RWPE2 (cell line): ENCODE data around the gene IL17REL.

Experiments used
- ATAC-seq: fragments of 200-7000 bp; cut with Tn5 transposase; 3 replicates; pipeline ENCODE4 v1.9.1; 2021; ENCODE audit warnings: low read depth
- DNase-seq: peaks from one replicate; pipeline ENCODE4 v3.0.0-alpha.2; 2020; ENCODE audit warnings: low spot score
- H3K27ac ChIP-seq: fragments of 450-650 bp; 2 replicates; pipeline ENCODE4 v1.5.1; 2017; ENCODE audit warnings: mild to moderate bottlenecking; ENCODE audit not compliant: poor library complexity, severe bottlenecking
- H3K27me3 ChIP-seq: fragments of 250-450 bp; sonication (Bioruptor Pico); 2 replicates; pipeline ENCODE4 v1.5.1; 2021; ENCODE audit warnings: mild to moderate bottlenecking, moderate library complexity; ENCODE audit not compliant: insufficient read depth, poor library complexity, severe bottlenecking
- H3K36me3 ChIP-seq: fragments of 250-450 bp; sonication (Bioruptor Pico); 2 replicates; pipeline ENCODE4 v1.5.1; 2020; ENCODE audit warnings: low read depth, mild to moderate bottlenecking, moderate library complexity
- H3K4me1 ChIP-seq: fragments of 250-450 bp; sonication (Bioruptor Pico); 2 replicates; pipeline ENCODE4 v1.5.1; 2021; ENCODE audit warnings: mild to moderate bottlenecking, moderate library complexity; ENCODE audit not compliant: insufficient read depth, poor library complexity, severe bottlenecking
- H3K4me3 ChIP-seq: fragments of 250-450 bp; sonication (Bioruptor Pico); 2 replicates; pipeline ENCODE4 v1.5.1; 2021; ENCODE audit warnings: mild to moderate bottlenecking, moderate library complexity; ENCODE audit not compliant: severe bottlenecking
- H3K9me3 ChIP-seq: fragments of 250-450 bp; sonication (Bioruptor Pico); 2 replicates; pipeline ENCODE4 v1.5.1; 2021; ENCODE audit warnings: mild to moderate bottlenecking, moderate library complexity; ENCODE audit not compliant: severe bottlenecking
- TF ChIP-seq, protein P1 (sequence below): fragments of 450-650 bp; IDR thresholded peaks from one replicate; pipeline ENCODE4 v1.5.1; 2017; ENCODE audit warnings: mild to moderate bottlenecking, moderate library complexity; ENCODE audit not compliant: poor library complexity, severe bottlenecking

The IL17REL gene

DNA sequence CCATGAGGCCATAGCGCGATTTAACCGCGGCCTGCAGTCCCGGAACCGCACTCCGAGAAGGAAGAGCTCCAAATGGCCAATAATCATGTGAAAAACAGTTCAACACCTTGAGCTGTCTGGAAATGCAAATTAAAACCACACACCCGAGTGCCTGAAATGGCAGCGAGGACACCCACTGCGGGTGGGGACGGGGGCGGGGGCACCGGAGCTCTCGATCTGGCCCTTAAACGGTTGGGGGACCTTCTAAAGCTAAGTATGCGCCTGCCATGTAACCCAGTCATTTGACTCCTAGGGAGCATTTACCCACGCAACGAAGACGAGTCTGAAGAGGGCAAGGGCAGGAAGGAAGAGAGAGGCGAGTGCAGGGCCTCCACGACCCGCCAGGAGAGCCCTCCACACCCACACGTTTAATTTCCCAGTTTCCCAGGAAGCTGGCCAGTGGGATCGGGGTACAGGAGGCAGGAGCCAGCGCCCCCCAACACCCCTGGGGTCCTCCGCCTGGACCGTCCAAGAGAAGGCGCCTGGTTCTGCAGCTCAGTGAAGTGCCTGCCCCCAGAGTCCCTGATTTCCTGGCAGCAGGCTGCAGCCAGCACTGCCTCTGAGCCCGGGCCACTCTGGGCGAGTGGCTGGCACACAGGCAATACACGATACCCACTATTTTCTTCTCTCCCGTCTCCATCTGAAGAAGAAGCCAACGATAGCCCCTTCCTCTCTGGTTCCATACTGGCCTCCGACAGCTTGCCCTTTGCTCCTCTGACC, 43.8 kb upstream of the IL17REL start:
- ATAC-seq (no peak), DNase-seq (no peak)
- Histone ChIP-seq H3K27me3 (peaks cover 22% of the 10 kb centered on the region), H3K36me3 (no peaks in the 10 kb centered on the region), H3K9me3 (no peaks in the 10 kb centered on the region), H3K27ac (no peak overlapping the region), H3K4me3 (no peak overlapping the region), H3K4me1 (no peaks in the 10 kb centered on the region)
- TF ChIP-seq, protein P1, sequence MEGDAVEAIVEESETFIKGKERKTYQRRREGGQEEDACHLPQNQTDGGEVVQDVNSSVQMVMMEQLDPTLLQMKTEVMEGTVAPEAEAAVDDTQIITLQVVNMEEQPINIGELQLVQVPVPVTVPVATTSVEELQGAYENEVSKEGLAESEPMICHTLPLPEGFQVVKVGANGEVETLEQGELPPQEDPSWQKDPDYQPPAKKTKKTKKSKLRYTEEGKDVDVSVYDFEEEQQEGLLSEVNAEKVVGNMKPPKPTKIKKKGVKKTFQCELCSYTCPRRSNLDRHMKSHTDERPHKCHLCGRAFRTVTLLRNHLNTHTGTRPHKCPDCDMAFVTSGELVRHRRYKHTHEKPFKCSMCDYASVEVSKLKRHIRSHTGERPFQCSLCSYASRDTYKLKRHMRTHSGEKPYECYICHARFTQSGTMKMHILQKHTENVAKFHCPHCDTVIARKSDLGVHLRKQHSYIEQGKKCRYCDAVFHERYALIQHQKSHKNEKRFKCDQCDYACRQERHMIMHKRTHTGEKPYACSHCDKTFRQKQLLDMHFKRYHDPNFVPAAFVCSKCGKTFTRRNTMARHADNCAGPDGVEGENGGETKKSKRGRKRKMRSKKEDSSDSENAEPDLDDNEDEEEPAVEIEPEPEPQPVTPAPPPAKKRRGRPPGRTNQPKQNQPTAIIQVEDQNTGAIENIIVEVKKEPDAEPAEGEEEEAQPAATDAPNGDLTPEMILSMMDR = no peak

DNA sequence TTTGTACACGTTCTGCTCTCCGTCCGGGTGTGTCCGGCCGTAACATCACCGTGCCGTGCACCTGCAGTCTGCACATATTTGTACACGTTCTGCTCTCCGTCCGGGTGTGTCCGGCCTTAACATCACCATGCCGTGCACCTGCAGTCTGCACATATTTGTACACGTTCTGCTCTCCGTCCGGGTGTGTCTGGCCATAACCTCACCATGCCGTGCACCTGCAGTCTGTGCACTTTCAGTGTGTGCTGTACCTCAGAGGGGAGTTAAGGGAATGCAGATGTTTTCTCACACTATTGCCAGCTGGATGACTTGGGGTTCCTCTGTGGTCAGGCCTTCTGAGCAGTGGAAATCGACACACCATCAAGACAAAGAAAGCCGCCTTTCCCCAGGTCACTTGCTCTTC, 41.3 kb upstream of the IL17REL start:
- TF ChIP-seq, protein P1 = no peak
- Histone ChIP-seq H3K4me1 (no peaks in the 10 kb centered on the region), H3K36me3 (no peaks in the 10 kb centered on the region), H3K4me3 (no peak overlapping the region), H3K27me3 (peaks cover 9% of the 10 kb centered on the region), H3K9me3 (no peaks in the 10 kb centered on the region), H3K27ac (no peak overlapping the region)
- DNase-seq (no peak), ATAC-seq (no peak)

DNA sequence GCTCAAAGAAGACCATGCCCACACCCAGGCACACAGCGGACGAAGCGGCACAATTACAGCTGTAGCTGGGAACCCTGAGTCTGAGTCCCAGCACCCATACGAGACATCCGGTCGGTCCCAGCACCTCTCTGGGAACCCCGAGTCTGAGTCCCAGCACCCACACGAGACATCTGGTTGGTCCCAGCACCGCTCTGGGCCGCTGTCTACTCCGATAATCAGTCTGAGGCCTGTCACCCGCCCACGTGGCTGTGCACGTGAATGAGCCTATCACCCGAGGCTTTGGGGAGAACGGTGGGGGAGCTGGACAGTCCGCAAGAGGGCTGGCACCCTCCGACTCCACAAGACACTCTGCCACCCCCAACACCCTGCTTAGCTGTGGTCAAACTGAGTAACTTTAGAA, 39.4 kb upstream of the IL17REL start:
- H3K9me3 ChIP-seq = no peaks in the 10 kb centered on the region
- TF ChIP-seq, protein P1 = no peak
- DNase-seq (no peak), ATAC-seq (no peak)
- no peaks in the 10 kb centered on the region for H3K4me1 ChIP-seq
- no peak overlapping the region for H3K27ac ChIP-seq
- H3K27me3 ChIP-seq = no peaks in the 10 kb centered on the region
- no peak overlapping the region for H3K4me3 ChIP-seq
- H3K36me3 ChIP-seq = no peaks in the 10 kb centered on the region

DNA sequence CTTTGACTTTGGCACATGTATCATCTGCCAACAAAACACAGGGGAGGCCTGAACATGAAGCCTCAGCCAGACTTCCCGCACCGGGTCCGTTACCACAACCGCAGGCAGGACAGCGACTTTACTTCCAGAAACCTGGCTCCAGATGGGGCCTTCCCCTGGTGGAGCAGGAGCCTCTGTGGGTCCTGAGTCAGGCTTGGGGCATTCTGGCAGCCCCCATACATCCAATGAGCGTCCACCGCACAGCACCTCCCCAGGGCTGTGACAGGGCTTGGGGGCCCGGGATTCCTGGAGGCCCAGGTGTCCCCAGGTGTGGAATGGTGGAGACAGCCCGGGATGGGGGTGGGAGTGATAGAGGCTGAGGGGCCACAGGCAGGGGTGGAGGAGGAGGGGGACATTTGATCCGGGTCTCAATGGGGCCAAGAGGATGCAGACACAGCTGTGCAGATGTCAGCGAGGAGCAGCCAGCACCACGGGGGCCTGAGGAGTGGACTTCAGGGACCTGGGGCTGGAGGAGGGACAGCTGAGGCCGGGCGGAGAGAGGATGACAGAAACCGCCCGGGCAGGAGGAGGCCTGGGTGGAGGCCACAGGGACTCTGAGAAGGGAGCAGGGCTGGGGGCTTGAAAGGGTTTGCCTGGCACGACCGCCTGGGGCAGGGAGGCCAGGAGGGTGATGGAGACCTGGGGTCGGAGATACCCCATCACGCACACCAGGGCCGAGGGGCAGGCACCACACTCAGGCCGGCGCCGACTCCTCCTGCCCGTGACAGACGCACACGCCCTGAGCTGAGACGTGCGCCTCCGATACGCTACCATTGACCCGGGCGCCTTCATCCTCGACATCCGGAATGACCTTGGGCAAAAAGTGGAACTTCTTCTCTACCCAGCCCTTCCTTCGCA, 37.0 kb upstream of the IL17REL start:
- no peaks in the 10 kb centered on the region for H3K9me3 ChIP-seq
- TF ChIP-seq, protein P1 = no peak
- H3K27me3 ChIP-seq = no peaks in the 10 kb centered on the region
- H3K4me3 ChIP-seq = no peak overlapping the region
- H3K27ac ChIP-seq = no peak overlapping the region
- no peak for DNase-seq
- H3K36me3 ChIP-seq = no peaks in the 10 kb centered on the region
- H3K4me1 ChIP-seq = no peaks in the 10 kb centered on the region
- ATAC-seq = no peak
